22Rv1 (cell line): ENCODE measurements around the gene NRN1L.

Experiments
- CTCF ChIP-seq: fragments of 450-650 bp; IDR thresholded peaks from 2 replicates; pipeline ENCODE4 v1.5.1; 2017; ENCODE audit warnings: mild to moderate bottlenecking
- ZFX ChIP-seq: fragments of 450-650 bp; IDR thresholded peaks from 2 replicates; pipeline ENCODE4 v1.6.1; 2017; ENCODE audit warnings: antibody characterized with exemption, borderline replicate concordance

- TF ChIP-seq CTCF (no peak), ZFX (no peak)
These were observed at the start of gene NRN1L for GRCh38 chr16:67884684-67885083.
